Measurements from ENCODE around the gene GCM1. TPM values are rescaled to one million over a fixed set of nuclear protein-coding genes. Genes with fewer than 3 reads are reported as not detected.
"Not testable (repeated sequence)": the region's sequence is repeated elsewhere in the genome, so short reads cannot be mapped to it uniquely, and the experiment has no call there.

GCM1 gene
- total RNA-seq, 4 donors from 2014 or later, result 0.36 TPM; not detected in 3

DNA sequence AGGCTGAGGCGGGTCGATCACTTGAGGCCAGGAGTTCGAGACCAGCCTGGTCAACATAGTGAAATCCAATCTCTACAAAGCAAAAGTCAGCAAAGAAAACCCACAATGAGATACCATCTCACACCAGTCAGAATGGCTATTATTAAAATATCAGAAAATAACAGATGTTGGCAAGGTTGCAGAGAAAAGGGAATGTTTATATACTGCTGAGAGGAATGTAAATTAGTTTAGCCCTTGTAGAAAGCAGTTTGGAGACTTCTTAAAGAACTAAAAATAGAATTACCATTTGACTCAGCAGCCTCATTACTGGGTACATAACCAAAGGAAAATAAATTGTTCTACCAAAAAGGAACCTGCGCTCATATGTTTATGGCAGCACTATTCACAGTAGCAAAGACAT lies 16.7 kb upstream of the GCM1 start:
- DNase-seq (ENCODE audit: low spot score), result no peak
- ATAC-seq (ENCODE audit: low FRiP score), result no peak
- TF ChIP-seq, protein P1, sequence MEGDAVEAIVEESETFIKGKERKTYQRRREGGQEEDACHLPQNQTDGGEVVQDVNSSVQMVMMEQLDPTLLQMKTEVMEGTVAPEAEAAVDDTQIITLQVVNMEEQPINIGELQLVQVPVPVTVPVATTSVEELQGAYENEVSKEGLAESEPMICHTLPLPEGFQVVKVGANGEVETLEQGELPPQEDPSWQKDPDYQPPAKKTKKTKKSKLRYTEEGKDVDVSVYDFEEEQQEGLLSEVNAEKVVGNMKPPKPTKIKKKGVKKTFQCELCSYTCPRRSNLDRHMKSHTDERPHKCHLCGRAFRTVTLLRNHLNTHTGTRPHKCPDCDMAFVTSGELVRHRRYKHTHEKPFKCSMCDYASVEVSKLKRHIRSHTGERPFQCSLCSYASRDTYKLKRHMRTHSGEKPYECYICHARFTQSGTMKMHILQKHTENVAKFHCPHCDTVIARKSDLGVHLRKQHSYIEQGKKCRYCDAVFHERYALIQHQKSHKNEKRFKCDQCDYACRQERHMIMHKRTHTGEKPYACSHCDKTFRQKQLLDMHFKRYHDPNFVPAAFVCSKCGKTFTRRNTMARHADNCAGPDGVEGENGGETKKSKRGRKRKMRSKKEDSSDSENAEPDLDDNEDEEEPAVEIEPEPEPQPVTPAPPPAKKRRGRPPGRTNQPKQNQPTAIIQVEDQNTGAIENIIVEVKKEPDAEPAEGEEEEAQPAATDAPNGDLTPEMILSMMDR (IDR thresholded peaks at IDR 0.05), result no peak

GRCh38 chr6:53162606-53163005 lies 14.0 kb upstream of the GCM1 start:
- no peak for ATAC-seq (ENCODE audit: low FRiP score)
- TF ChIP-seq, protein P1 (IDR thresholded peaks at IDR 0.05), result no peak

GRCh38 chr6:53161481-53162009 lies 12.9 kb upstream of the GCM1 start:
- ATAC-seq (ENCODE audit: low FRiP score), result no peak
- no peak for DNase-seq (ENCODE audit: low spot score)
- TF ChIP-seq, protein P1 (IDR thresholded peaks at IDR 0.05), result no peak

More at GRCh38 chr6:53162606-53163005, 14.0 kb upstream of the GCM1 start:
- no peak for DNase-seq (ENCODE audit: low spot score)

GRCh38 chr6:53159558-53159957 lies 10.9 kb upstream of the GCM1 start:
- ATAC-seq (ENCODE audit: low FRiP score) (no peak), DNase-seq (ENCODE audit: low spot score) (no peak)
- TF ChIP-seq, protein P1 (IDR thresholded peaks at IDR 0.05), result no peak

GRCh38 chr6:53158076-53158475 lies 9.4 kb upstream of the GCM1 start:
- not testable (repeated sequence) for ATAC-seq (ENCODE audit: low FRiP score); DNase-seq (ENCODE audit: low spot score)

GRCh38 chr6:53155279-53155678 lies 6.6 kb upstream of the GCM1 start:
- not testable (repeated sequence) for ATAC-seq (ENCODE audit: low FRiP score); DNase-seq (ENCODE audit: low spot score)

- TF ChIP-seq, protein P1 (IDR thresholded peaks at IDR 0.05), result no peak
- DNase-seq (ENCODE audit: low spot score) (no peak), ATAC-seq (ENCODE audit: low FRiP score) (peak; percentile 57)
These were observed 6.2 kb upstream of the GCM1 start for GRCh38 chr6:53154794-53155193.

DNA sequence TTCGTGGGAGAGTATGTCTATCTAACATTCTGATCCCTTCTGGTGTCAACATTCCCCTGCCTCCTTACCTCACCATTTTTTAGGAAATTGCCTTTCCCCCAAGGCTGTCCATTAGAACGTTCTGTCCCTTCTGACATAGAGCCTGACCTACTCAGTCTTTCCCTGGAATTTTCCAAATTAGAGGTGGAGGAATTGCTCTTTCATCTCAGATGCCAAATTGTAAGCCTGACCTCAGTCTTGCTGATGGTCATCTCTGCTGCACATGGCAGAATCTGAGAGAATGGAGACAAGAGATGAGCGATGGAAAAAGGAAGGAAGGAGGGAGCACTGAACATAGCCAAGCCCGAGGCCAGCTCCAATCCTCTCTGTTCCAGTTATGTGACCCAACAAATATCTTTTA lies 5.4 kb upstream of the GCM1 start:
- TF ChIP-seq, protein P1 (IDR thresholded peaks at IDR 0.05), result no peak
- DNase-seq (ENCODE audit: low spot score) (no peak), ATAC-seq (ENCODE audit: low FRiP score) (no peak)

All from omental fat pad (tissue), 4 donors.